ENCODE data around the gene MC1R. TPM values are rescaled to one million over a fixed set of nuclear protein-coding genes. Genes with fewer than 3 reads are reported as not detected.
A peak's percentile ranks its signal among the peaks of the same experiment; 100 is the strongest.

MC1R gene
- total RNA-seq, result 10 to 100 TPM in 1 of 2 donors, 1 to 10 TPM in 1; 5.6 to 22.5 TPM

- peak within 1 kb of the TSS; percentile 2 to 18 for H3K4me3 ChIP-seq
- H3K27ac ChIP-seq, result no peak within 1 kb of the TSS
- 9% methylated on average over 23 of the region's 23 CpGs for WGBS
- DNase-seq (ENCODE audit: low spot score), result no peak
- H3K27me3 ChIP-seq (replicated peaks; ENCODE audit: insufficient read depth), result no peaks in the 10 kb centered on the region
- H3K36me3 ChIP-seq, result no peaks in the 10 kb centered on the region
- no peaks in the 10 kb centered on the region for H3K9me3 ChIP-seq
- intact Hi-C loops (cut with DNase I), result no loop called here
- no peak for TF ChIP-seq POLR2A (IDR thresholded peaks at IDR 0.05)
- TF ChIP-seq CTCF (IDR thresholded peaks at IDR 0.05), result peak in 2 of 4 experiments; percentile 29 to 40
- H3K4me1 ChIP-seq (replicated peaks), result peaks cover 13% of the 10 kb centered on the region
Measured at GRCh38 chr16:89918453-89919347, at the start of gene MC1R. Gene MC1R (plus strand): TSS chr16:89918862. CDS start chr16:89919259, 397 bp downstream.

GRCh38 chr16:89869911-89870310 is 48.8 kb upstream of the MC1R start:
- TF ChIP-seq POLR2AphosphoS5 (IDR thresholded peaks at IDR 0.05), result no peak
- no peak for TF ChIP-seq POLR2A (IDR thresholded peaks at IDR 0.05)
- TF ChIP-seq CTCF (IDR thresholded peaks at IDR 0.05), result no peak
- H3K27me3 ChIP-seq (replicated peaks; ENCODE audit: insufficient read depth), result no peaks in the 10 kb centered on the region
- no peak overlapping the region for H3K4me3 ChIP-seq
- no peak overlapping the region for H3K27ac ChIP-seq
- no peak for DNase-seq (ENCODE audit: low spot score)
- H3K36me3 ChIP-seq, result no peaks in the 10 kb centered on the region
- WGBS, result 94% methylated on average over 10 of the region's 12 CpGs
- intact Hi-C loops (cut with DNase I), result loop anchor here (5.0 kb wide), 2 partner anchors 148 to 168 kb away; partner anchors contain the start of genes SPATA2L, VPS9D1 and ZNF276
- peaks cover 5% of the 10 kb centered on the region for H3K4me1 ChIP-seq (replicated peaks)
- H3K9me3 ChIP-seq, result no peaks in the 10 kb centered on the region

- Histone ChIP-seq H3K4me3 (no peak overlapping the region), H3K27me3 (replicated peaks; ENCODE audit: insufficient read depth) (no peaks in the 10 kb centered on the region), H3K36me3 (no peaks in the 10 kb centered on the region), H3K4me1 (replicated peaks) (peaks cover 5% of the 10 kb centered on the region), H3K27ac (no peak overlapping the region), H3K9me3 (no peaks in the 10 kb centered on the region)
- DNase-seq (ENCODE audit: low spot score), result no peak
- intact Hi-C loops (cut with DNase I), result loop anchor here (5.0 kb wide), 2 partner anchors 148 to 168 kb away; partner anchors contain the start of genes SPATA2L, VPS9D1 and ZNF276
- 91% methylated on average over 6 of the region's 6 CpGs for WGBS
- TF ChIP-seq POLR2A (IDR thresholded peaks at IDR 0.05) (no peak), POLR2AphosphoS5 (IDR thresholded peaks at IDR 0.05) (no peak), CTCF (IDR thresholded peaks at IDR 0.05) (no peak)
Measured at GRCh38 chr16:89870440-89870839, 48.2 kb upstream of the MC1R start.

- intact Hi-C loops (cut with DNase I), result loop anchor here (5.0 kb wide), 2 partner anchors 150 to 170 kb away; partner anchors contain the start of genes SPATA2L, VPS9D1 and ZNF276
- no peaks in the 10 kb centered on the region for H3K9me3 ChIP-seq
- no peak overlapping the region for H3K4me3 ChIP-seq
- H3K36me3 ChIP-seq, result no peaks in the 10 kb centered on the region
- DNase-seq (ENCODE audit: low spot score), result no peak
- H3K27me3 ChIP-seq (replicated peaks; ENCODE audit: insufficient read depth), result no peaks in the 10 kb centered on the region
- TF ChIP-seq POLR2A (IDR thresholded peaks at IDR 0.05) (no peak), CTCF (IDR thresholded peaks at IDR 0.05) (no peak), POLR2AphosphoS5 (IDR thresholded peaks at IDR 0.05) (no peak)
- peaks cover 5% of the 10 kb centered on the region for H3K4me1 ChIP-seq (replicated peaks)
- WGBS, result 93% methylated on average over 9 of the region's 9 CpGs
- H3K27ac ChIP-seq, result no peak overlapping the region
Measured at GRCh38 chr16:89871895-89872294, 46.8 kb upstream of the MC1R start.

Measured in prostate gland (tissue), 2 donors.